ENCODE results near the gene PARD6B. TPM values are rescaled to one million over a fixed set of nuclear protein-coding genes. Genes with fewer than 3 reads are reported as not detected.

The PARD6B gene
- total RNA-seq, 1 donor from 2014 or later = 45.7 TPM

- no peaks in the 10 kb centered on the region for H3K79me2 ChIP-seq (ENCODE audit: low read depth)
- Mint-ChIP-seq H3K36me3 (no peaks in the 10 kb centered on the region), H3K9me3 (no peaks in the 10 kb centered on the region), H3K4me1 (peaks cover 12% of the 10 kb centered on the region), H3K27ac (no peak overlapping the region), H3K4me3 (no peak overlapping the region), H3K27me3 (ENCODE audit: insufficient read depth, low read depth) (peaks cover 2% of the 10 kb centered on the region)
- no peaks in the 10 kb centered on the region for H3K36me3 ChIP-seq
- H3K4me1 ChIP-seq = peaks cover 5% of the 10 kb centered on the region
- no peak for DNase-seq (ENCODE audit: low spot score)
- no peaks in the 10 kb centered on the region for H4K20me1 ChIP-seq (ENCODE audit: low read depth)
- peaks cover 9% of the 10 kb centered on the region for H3F3A ChIP-seq (ENCODE audit: low read depth)
- H3K9ac ChIP-seq = no peak overlapping the region
- no peaks in the 10 kb centered on the region for H3K9me3 ChIP-seq (ENCODE audit: low read depth)
- H3K4me3 ChIP-seq = no peak overlapping the region
- no peak overlapping the region for H3K4me2 ChIP-seq
- no peak overlapping the region for H3K27ac ChIP-seq
- H3K27me3 ChIP-seq = no peaks in the 10 kb centered on the region
- H2AFZ ChIP-seq (replicated peaks) = no peak overlapping the region
- TF ChIP-seq EZH2 (IDR thresholded peaks at IDR 0.05) = no peak
- TF ChIP-seq EZH2phosphoT487 (IDR thresholded peaks at IDR 0.05) = no peak
- no peak for TF ChIP-seq CTCF (IDR thresholded peaks at IDR 0.05)
These were observed 41.2 kb downstream of the PARD6B start for GRCh38 chr20:50772420-50773185.

- no peak overlapping the region for H3K4me3 Mint-ChIP-seq
- Histone ChIP-seq H3K27ac (no peak overlapping the region), H3K9ac (no peak overlapping the region), H3K9me3 (ENCODE audit: low read depth) (no peaks in the 10 kb centered on the region), H3K4me1 (peaks cover 5% of the 10 kb centered on the region), H3K4me3 (no peak overlapping the region), H3K36me3 (no peaks in the 10 kb centered on the region), H3F3A (ENCODE audit: low read depth) (peaks cover 9% of the 10 kb centered on the region), H3K79me2 (ENCODE audit: low read depth) (no peaks in the 10 kb centered on the region), H3K27me3 (no peaks in the 10 kb centered on the region), H3K4me2 (no peak overlapping the region), H2AFZ (replicated peaks) (no peak overlapping the region), H4K20me1 (ENCODE audit: low read depth) (no peaks in the 10 kb centered on the region)
- peaks cover 8% of the 10 kb centered on the region for H3K4me1 Mint-ChIP-seq
- DNase-seq (ENCODE audit: low spot score) = no peak
- no peaks in the 10 kb centered on the region for H3K9me3 Mint-ChIP-seq
- peaks cover 2% of the 10 kb centered on the region for H3K27me3 Mint-ChIP-seq (ENCODE audit: insufficient read depth, low read depth)
- H3K36me3 Mint-ChIP-seq = no peaks in the 10 kb centered on the region
- H3K27ac Mint-ChIP-seq = peak overlapping the region; percentile 29
- TF ChIP-seq CTCF (IDR thresholded peaks at IDR 0.05) = no peak
These were observed 43.1 kb downstream of the PARD6B start for GRCh38 chr20:50774515-50774914.

GRCh38 chr20:50776122-50776817 is 44.9 kb downstream of the PARD6B start:
- Histone ChIP-seq H3K36me3 (no peaks in the 10 kb centered on the region), H3K4me3 (no peak overlapping the region), H3K27ac (no peak overlapping the region), H3F3A (ENCODE audit: low read depth) (peaks cover 9% of the 10 kb centered on the region), H3K4me1 (peaks cover 5% of the 10 kb centered on the region), H3K9ac (no peak overlapping the region), H2AFZ (replicated peaks) (peak overlapping the region; percentile 84), H4K20me1 (ENCODE audit: low read depth) (no peaks in the 10 kb centered on the region), H3K4me2 (no peak overlapping the region), H3K79me2 (ENCODE audit: low read depth) (no peaks in the 10 kb centered on the region), H3K9me3 (ENCODE audit: low read depth) (no peaks in the 10 kb centered on the region), H3K27me3 (no peaks in the 10 kb centered on the region)
- Mint-ChIP-seq H3K36me3 (no peaks in the 10 kb centered on the region), H3K27me3 (ENCODE audit: insufficient read depth, low read depth) (peaks cover 2% of the 10 kb centered on the region), H3K4me3 (no peak overlapping the region), H3K4me1 (peaks cover 4% of the 10 kb centered on the region), H3K27ac (no peak overlapping the region), H3K9me3 (no peaks in the 10 kb centered on the region)
- DNase-seq (ENCODE audit: low spot score) = no peak
- TF ChIP-seq EZH2phosphoT487 (IDR thresholded peaks at IDR 0.05) (no peak), CTCF (IDR thresholded peaks at IDR 0.05) (no peak), EZH2 (IDR thresholded peaks at IDR 0.05) (no peak)
